CD4-positive, alpha-beta T cell treated with Interleukin-17A for 1 hour (primary cell): ENCODE results near the gene IGFL3.
"Not testable (repeated sequence)": the region's sequence is repeated elsewhere in the genome, so short reads cannot be mapped to it uniquely, and the experiment has no call there.

Experiments
- DNase-seq: peaks from one replicate; pipeline ENCODE4 v3.0.0-alpha.2; 2020

Gene IGFL3

GRCh38 chr19:46124638-46125115, at the start of gene IGFL3:
TSS of gene IGFL3 (minus strand) at chr19:46124688. CDS start at chr19:46124649, 39 bp downstream.
- no peak for DNase-seq

- no peak for DNase-seq
These were observed 49.5 kb upstream of the IGFL3 start for GRCh38 chr19:46173886-46174480.

- no peak for DNase-seq
These were observed 38.2 kb upstream of the IGFL3 start for GRCh38 chr19:46162731-46163130.

GRCh38 chr19:46161642-46162257, 37.3 kb upstream of the IGFL3 start:
- not testable (repeated sequence) for DNase-seq

- no peak for DNase-seq
These were observed 35.8 kb upstream of the IGFL3 start for GRCh38 chr19:46160233-46160775.

GRCh38 chr19:46159418-46160232, 35.1 kb upstream of the IGFL3 start:
- DNase-seq, result no peak

- no peak for DNase-seq
These were observed 30.7 kb upstream of the IGFL3 start for GRCh38 chr19:46155237-46155636.

- no peak for DNase-seq
These were observed 26.1 kb upstream of the IGFL3 start for GRCh38 chr19:46150606-46151005.

- DNase-seq, result no peak
These were observed 23.4 kb upstream of the IGFL3 start, which contains the start of gene IGFL2 for GRCh38 chr19:46147791-46148288. TSS of gene IGFL2 (plus strand) at chr19:46148238. CDS start at chr19:46148279, 41 bp downstream.

- DNase-seq, result no peak
These were observed 22.8 kb upstream of the IGFL3 start for GRCh38 chr19:46147166-46147740.

GRCh38 chr19:46144756-46145155, 20.3 kb upstream of the IGFL3 start:
- no peak for DNase-seq

GRCh38 chr19:46142294-46142693, 17.8 kb upstream of the IGFL3 start:
- DNase-seq, result no peak

GRCh38 chr19:46141421-46141820, 16.9 kb upstream of the IGFL3 start:
- no peak for DNase-seq

GRCh38 chr19:46137915-46138473, 13.5 kb upstream of the IGFL3 start:
- no peak for DNase-seq

GRCh38 chr19:46134527-46134926, 10.0 kb upstream of the IGFL3 start:
- DNase-seq, result no peak

- DNase-seq, result no peak
These were observed 9.3 kb upstream of the IGFL3 start for GRCh38 chr19:46133777-46134241.

GRCh38 chr19:46133101-46133627, 8.7 kb upstream of the IGFL3 start:
- DNase-seq, result no peak

- no peak for DNase-seq
These were observed 8.1 kb upstream of the IGFL3 start for GRCh38 chr19:46132508-46133100.

GRCh38 chr19:46131485-46132143, 7.1 kb upstream of the IGFL3 start:
- no peak for DNase-seq

- DNase-seq, result no peak
These were observed 1.6 kb upstream of the IGFL3 start for GRCh38 chr19:46126086-46126580.

GRCh38 chr19:46125447-46125846, 959 bp upstream of the IGFL3 start:
- DNase-seq, result no peak
